ENCODE data around the gene CACNA1A.
A peak's percentile ranks its signal among the peaks of the same experiment; 100 is the strongest.

CACNA1A gene

GRCh38 chr19:13163609-13164342 is 342.5 kb downstream of the CACNA1A start:
- DNase-seq (ENCODE audit: low spot score), result no peak

DNA sequence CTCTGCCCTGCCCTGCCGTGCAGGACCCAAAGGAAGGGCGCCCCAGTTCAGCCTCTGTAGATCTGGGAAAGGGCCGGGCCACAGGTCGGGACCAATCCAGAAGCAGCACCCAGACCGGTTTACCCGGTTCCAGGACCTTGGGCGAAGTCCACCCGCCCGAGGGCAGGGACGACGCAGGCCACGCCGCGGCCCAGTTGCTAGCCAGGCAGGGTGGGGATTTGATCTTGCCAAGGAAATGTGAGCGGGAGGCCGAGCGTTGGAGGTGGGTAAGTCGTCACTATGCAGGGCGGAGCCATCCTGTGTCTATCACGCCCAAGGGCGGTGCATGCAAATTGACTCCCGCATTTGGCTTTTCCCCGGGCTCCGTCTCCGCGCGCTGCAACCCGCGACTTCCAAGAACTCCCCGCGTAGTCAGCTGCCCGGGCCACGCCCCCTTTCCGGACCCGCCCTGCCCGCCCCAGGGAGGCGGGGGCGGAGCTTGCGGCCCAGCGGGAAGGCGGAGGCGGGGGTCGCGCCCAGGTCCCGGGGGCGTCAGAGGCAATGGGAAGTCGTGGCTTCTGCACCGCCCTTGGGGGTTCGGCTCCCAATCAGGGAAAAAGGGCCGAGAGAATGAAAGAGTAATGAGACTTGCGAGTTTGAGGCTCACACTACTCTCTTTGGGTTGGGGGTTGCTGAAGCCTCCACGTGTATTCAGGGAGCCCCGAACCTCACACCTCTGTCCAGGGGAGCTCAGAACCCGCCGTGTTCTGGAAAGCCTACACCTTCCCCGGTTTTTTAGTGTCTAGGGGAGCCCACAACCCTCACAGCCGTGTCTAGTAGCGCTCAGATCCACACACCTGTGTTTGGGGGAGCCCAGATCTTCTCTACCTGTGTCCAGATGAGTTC is 343.3 kb downstream of the CACNA1A start:
- peak; percentile 90 for DNase-seq (ENCODE audit: low spot score)

GRCh38 chr19:13160557-13160956 is 345.7 kb downstream of the CACNA1A start:
- no peak for DNase-seq (ENCODE audit: low spot score)

DNA sequence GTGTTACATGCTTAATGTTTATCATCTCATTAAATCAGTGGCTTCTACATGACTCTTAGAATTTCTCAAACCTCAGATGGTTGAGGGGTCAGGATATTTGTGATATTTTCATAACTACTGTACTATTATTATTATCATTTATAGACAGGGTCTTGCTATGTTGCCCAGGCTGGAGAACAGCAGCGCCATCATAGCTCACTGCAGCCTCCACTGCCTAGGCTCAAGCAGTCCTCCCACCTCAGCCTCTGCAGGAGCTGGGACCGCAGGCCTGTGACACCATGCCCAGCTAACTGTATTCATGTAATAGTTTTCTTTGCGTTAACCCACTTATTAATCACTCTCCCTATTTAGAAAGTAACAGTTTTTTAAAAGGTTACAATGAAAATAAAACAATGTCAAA is 346.6 kb downstream of the CACNA1A start:
- DNase-seq (ENCODE audit: low spot score), result no peak
